ENCODE measurements around the gene KSR2. TPM values are rescaled to one million over a fixed set of nuclear protein-coding genes. Genes with fewer than 3 reads are reported as not detected.
"Not testable (repeated sequence)": the region's sequence is repeated elsewhere in the genome, so short reads cannot be mapped to it uniquely, and the experiment has no call there.

The KSR2 gene
- total RNA-seq, 1 donor from 2014 or later: 0.10 TPM

- DNase-seq: no peak
These were observed 110.9 kb downstream of the KSR2 start for GRCh38 chr12:117857632-117858612.

DNA sequence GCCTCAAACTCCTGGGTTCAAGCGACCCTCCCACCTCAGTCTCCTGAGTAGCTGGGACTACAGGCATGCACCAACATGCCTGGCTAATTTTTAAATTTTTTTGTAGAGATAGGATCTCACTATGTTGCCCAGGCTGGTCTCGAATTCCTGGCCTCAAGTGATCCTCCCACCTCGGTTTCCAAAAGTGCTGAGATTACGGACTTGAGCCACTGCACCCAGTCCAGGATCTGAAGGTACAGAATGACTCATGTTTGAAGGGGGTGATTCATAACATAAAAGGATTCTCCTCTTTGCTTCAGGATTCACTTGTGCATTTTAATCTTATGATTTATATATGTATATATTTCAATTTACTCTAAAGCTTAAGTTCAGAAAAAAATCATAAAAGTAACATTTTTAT lies 111.7 kb downstream of the KSR2 start:
- DNase-seq: not testable (repeated sequence)

DNA sequence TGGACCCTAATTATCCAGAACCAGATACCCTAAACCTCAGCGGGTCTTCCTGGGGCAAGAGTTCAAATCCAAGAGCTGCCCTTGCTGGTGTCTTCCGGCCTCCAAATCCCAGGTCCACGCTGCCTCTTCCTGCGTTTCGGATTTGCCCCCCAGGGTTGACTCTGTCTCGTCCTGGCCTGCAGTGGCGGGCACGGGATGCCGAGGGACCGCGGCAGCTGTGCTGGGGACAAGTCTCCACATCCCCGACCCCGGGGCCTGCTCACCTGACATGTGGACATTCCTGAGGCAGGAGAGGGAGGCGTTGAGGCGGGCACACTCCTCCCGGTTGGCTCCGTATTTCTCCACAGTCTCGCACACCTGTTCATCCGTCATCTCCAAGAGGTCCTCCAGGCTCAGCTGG lies 113.6 kb downstream of the KSR2 start:
- no peak for DNase-seq

- DNase-seq: no peak
These were observed 114.3 kb downstream of the KSR2 start for GRCh38 chr12:117854339-117855012.

GRCh38 chr12:117853600-117853999 lies 115.2 kb downstream of the KSR2 start:
- DNase-seq: no peak

DNA sequence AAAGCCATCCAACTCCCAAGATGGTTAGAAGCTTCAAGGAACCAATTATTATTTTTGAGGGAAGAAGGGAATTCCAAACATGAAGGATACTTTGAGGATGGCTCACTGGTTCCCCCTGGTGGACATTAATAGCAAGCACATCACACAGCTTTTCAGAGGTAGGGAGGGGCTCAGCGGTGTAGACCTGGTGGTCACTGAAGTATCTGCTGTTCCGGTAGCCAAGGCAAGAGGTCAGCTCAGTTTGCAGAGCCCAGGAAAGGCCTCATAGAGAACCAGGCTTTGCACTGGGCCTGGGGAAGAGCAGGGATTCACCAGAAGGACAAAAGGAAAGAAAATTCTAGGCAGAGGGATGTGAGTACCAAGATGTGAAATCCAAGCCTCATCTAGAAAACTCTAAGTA lies 118.7 kb downstream of the KSR2 start:
- DNase-seq: no peak

DNA sequence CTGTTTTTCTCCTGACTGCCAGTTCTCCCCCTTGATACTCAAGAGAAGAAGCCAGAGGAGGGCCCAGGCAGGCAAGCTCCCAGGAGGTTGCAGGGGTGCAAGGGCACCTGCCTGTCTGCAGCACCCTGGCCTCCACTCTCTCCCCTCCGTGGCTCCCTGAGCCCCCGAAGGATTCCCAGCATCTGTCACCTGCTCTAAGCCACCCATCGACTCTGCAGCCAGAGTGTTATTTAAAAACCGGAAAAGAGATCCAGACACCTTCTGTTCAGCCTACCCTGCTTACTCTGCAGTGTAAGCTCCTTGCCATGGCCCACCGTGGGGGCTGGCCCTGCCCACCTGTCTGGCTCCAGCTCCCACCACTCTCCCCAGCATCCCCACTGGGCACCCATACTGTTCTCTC lies 121.4 kb downstream of the KSR2 start:
- no peak for DNase-seq

GRCh38 chr12:117845271-117845904 lies 123.4 kb downstream of the KSR2 start:
- DNase-seq: no peak

DNA sequence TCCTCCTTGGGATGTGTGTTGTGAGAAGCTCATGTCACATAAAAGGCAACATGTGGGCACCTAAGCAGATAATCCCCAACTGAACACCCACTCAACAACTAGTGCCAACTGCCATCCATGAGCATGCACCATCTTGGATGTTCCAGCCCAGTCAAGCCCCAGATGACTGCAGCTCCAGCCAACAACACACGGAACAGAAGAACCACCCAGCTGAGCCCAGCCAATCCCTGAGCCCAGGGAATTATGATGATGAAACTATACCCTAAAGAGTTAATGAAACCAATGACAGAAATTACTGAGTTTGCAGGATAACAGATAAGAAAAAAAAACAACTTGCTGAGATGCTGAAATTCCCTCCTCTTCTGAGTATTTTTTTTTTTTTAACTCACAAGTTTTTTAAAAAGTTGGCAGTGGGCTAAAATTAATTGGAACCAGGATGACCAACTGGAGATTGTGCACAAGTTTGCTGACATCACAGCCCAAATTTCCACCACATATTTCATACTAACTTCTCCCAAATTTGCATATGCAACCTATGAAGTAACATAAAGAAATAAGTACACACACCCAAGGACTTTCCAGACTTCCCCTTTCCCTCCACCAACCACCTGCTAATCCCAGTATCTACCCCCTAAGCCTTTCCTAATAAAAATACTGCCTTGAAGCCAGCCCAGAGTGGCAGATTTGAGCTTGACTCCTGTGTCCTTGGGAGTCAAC lies 124.5 kb downstream of the KSR2 start:
- no peak for DNase-seq

DNA sequence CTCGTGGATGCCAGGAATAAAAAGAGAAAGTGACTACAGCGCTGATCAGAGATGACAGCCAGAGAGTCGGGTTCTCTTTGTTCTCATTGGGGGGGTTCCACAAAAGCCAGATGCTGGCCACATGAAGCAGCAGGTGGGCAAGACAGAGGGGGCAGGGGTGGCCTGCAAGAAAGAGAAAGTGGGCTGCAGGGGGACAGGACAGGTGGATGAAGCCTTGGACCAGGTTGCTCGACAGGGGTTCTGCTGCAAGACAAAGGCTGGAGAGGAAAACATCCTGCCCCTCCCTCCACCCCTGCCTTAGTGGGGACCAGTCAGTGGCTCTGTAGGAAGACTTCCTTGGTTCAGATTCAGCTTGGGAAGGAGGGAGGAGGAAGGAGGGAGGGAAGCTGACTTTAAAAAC lies 126.2 kb downstream of the KSR2 start:
- no peak for DNase-seq

GRCh38 chr12:117842220-117842619 lies 126.6 kb downstream of the KSR2 start:
- DNase-seq: no peak

GRCh38 chr12:117837737-117838050 lies 131.1 kb downstream of the KSR2 start:
- DNase-seq: no peak

DNA sequence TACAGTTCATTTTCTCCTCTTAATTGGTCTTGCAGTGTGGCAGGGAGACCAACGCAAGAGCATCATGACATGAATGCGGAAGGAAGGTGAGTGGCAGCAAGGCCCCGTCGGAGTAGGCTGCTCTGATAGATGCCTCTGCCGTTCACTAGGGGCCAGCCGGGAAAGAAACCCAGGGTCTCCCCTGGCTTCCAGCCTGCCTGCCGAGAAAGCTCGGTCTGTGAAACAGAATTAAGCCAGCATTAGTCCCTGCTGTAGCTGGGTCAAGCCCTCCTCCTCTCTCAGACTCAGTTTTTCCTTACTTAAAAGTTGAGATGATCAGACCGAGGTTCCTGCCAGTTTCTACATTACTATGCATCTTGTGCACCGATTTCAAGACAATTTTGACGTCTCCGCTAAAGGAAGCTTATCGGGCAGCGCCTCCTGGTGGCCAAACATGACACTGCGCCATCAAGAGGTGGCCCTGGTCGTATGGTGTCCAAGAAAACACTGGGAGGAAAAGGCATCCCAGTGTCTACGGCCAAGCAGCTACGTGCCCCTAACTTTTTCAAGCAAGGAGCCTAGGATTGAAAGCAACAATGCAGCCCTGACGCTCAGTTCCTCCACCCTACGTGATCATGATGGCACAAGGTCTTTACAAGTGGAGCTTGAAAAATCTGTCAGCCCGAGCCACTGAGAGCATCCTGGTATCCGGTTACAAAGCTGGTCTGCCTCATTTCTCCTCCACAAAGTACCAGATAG lies 131.6 kb downstream of the KSR2 start:
- peak; percentile 50 for DNase-seq

DNA sequence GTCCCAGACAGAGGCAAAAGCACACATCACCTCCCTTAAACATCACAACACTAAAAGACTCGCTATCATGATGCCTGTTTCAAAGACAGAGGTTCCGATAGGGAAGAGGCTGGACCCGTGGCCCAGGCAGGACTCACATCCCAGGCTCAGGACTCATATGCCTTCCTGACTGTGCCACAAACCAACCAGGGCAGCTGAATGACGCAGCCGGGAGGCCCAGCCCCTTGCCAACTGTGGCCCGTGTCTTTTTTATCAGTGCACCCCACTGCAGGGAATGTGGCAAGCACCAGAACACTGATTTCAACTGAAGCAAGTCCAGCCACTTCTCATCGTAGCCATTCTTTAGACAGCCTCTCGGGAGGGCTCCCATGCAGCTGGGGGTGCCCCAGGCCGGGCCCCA lies 132.3 kb downstream of the KSR2 start:
- DNase-seq: no peak

DNA sequence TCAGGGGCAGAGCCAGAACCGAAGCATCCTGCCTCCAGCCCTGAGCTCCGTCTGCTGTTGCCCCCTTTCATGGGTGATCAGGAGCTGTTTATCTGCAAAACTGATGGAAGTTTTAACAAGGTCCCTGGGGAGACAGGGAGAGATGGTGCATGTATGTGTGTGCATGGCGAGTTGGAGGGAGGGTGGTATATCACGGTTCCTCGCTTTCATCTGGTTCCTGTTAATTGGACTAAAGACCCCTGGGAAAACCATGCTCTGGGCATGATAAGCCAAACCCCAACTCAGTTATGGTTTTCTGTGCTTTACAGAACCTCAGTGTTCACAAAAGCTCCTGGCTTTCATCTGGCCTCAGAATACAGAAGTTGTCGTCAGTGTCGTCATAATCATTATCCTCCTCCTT lies 133.6 kb downstream of the KSR2 start:
- no peak for DNase-seq

DNA sequence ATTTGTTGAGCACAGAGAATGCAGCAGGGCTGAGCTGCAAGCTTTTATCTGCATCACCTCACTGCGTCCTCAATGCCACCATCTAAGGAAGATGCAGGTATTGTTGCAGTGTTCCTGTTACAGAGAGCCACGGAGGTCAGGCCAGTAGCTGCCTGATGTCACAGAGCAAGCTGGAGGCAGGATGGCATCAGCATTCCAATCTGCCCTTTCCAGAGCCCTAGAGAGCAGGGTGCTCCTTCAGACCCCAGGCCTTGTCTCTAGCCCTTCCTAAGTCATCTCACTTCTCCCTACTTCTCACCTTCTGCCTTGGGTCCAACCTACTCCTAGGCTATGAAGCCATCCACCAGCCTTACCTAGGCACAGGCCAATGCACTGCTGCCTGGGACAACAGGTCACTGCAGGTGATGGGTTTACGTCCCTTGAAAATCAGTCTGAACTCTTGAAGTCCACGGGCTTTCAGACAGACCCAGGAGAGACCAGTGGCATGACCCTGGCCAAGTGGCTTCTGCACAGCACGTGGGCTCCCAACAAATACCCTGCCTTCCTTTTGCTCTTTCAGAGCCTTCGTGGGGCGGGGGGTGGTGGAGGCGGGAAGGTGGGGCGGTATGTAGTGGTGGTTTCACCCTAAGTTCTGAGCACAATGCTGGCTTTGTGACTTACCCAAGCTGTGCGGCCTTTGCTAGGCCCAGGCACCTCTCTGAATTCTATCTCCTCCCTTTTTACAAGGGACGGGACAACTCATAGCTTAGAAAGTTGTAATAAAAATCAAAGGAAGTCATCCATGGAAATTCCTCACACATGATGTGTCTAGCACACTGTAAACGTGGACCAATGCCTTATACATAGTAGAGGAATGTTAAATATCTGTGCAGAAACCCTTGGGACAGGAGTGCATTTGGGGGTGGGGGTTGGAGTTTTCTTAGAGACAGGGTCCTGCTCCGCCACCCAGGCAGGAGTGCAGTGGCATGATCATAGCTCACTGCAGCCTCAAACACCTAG lies 136.0 kb downstream of the KSR2 start:
- DNase-seq: no peak

DNA sequence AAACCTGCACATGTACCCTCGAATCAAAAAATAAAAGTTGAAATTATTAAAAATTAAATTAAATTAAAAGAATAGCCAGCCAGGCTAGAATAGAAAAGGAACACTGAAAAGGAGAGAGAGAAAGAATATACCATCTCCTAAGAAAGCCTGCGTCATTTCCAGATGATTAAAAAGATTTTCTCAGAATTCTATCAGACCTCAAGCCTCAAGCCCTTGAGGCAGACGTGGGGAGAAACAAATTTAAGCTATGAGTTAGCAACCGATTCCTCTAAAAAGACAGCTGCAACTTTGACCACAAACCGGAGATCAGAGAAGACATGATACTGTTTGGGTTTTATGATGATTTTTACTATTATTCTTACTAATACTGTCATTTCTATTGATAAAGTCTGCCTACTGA lies 138.3 kb downstream of the KSR2 start:
- DNase-seq: no peak

GRCh38 chr12:117829108-117829507 lies 139.7 kb downstream of the KSR2 start:
- DNase-seq: no peak

- no peak for DNase-seq
These were observed 141.1 kb downstream of the KSR2 start for GRCh38 chr12:117827660-117828059.

DNA sequence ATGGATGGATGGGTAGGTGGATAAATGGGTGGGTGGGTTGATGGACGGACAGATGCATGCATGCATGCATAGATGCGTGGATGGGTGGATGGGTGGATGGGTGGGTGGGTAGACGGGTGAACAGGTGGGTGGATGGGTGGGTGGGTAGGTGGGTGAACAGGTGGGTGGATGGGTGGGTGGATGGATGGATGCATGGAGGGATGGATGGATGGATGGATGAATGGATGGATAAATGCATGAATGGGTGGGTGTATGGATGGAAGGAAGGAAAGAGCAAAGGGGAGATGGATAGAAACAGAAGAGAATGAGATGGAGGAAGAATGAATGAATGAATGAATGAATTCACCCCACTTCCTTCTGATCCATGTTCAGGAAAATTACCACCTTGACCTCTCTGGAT lies 143.0 kb downstream of the KSR2 start:
- no peak for DNase-seq
